AG08395 (cell line): ENCODE data around the gene TMPRSS3.

Experiments
- DNase-seq: peaks from one replicate; pipeline ENCODE4 v3.0.0; 2012; ENCODE audit warnings: mixed read lengths, low spot score

The TMPRSS3 gene

GRCh38 chr21:42331660-42332059 is 64.2 kb downstream of the TMPRSS3 start:
- DNase-seq: no peak

GRCh38 chr21:42330380-42331371 is 65.2 kb downstream of the TMPRSS3 start:
- no peak for DNase-seq

DNA sequence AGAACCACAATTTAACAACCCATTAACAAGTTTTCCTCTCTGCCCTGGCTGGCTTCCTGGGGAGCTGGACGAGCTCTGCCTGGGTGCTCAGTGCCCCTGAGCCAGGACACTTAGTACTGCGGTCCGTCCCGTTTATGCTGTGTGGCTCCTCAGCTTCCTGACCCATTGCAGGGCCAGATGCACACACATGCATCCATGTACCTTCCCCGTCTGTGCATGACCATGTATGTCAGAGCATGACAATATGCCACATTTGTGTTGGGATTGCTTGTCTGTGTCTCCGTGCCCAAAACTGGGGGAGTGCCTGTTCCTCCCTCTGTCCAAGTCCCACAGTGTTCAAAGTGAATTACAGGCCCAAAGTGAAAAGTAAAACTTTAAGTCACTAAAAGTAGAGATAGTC is 71.0 kb downstream of the TMPRSS3 start:
- no peak for DNase-seq
